KMS-11 (cell line): ENCODE measurements around the gene WBP1.

Experiments used
- H2AFZ ChIP-seq: fragments of 200-600 bp; sonication (generic); 2 replicates; pipeline ENCODE4 v1.6.1; 2016; ENCODE audit warnings: antibody characterized with exemption, mixed run types, low read depth
- H3K27ac ChIP-seq: fragments of 200-600 bp; sonication (generic); 2 replicates; pipeline ENCODE4 v1.6.1; 2016; ENCODE audit warnings: mild to moderate bottlenecking, mixed run types
- H3K27me3 ChIP-seq: fragments of 200-600 bp; sonication (generic); 2 replicates; pipeline ENCODE4 v1.6.1; 2017; ENCODE audit warnings: mild to moderate bottlenecking, low read depth, mixed run types, moderate library complexity; ENCODE audit not compliant: insufficient read depth
- H3K36me3 ChIP-seq: fragments of 200-600 bp; sonication (generic); 2 replicates; pipeline ENCODE4 v1.6.1; 2017; ENCODE audit warnings: mild to moderate bottlenecking, mixed run types; ENCODE audit not compliant: insufficient read depth
- H3K4me1 ChIP-seq: fragments of 200-600 bp; sonication (generic); 2 replicates; pipeline ENCODE4 v1.6.1; 2016; ENCODE audit warnings: mild to moderate bottlenecking, low read depth, mixed run types; ENCODE audit not compliant: poor library complexity, severe bottlenecking
- H3K4me2 ChIP-seq: fragments of 200-600 bp; sonication (generic); 2 replicates; pipeline ENCODE4 v1.7.0; 2016; ENCODE audit warnings: mild to moderate bottlenecking, mixed run types
- H3K4me3 ChIP-seq: fragments of 200-600 bp; sonication (generic); IDR thresholded peaks from 2 replicates; pipeline ENCODE4 v1.6.1; 2017; ENCODE audit warnings: low read depth, low read length, mixed read lengths; ENCODE audit not compliant: insufficient read depth
- H3K79me2 ChIP-seq: fragments of 200-600 bp; sonication (generic); 2 replicates; pipeline ENCODE4 v1.6.1; 2016; ENCODE audit warnings: low read depth, mixed run types; ENCODE audit not compliant: insufficient read depth
- H3K9ac ChIP-seq: fragments of 200-600 bp; sonication (generic); 2 replicates; pipeline ENCODE4 v1.6.1; 2016; ENCODE audit warnings: mild to moderate bottlenecking, mixed run types
- H4K20me1 ChIP-seq: fragments of 200-600 bp; sonication (generic); 2 replicates; pipeline ENCODE4 v1.6.1; 2016; ENCODE audit warnings: mild to moderate bottlenecking, mixed run types; ENCODE audit not compliant: insufficient read depth
- TF ChIP-seq, protein P1 (sequence below): fragments of 200-600 bp; sonication (generic); conservative IDR thresholded peaks from 2 replicates; pipeline ENCODE4 v1.6.1; 2017; ENCODE audit warnings: low read depth, mild to moderate bottlenecking, antibody characterized with exemption, low read length, moderate library complexity, mixed read lengths

WBP1 gene

DNA sequence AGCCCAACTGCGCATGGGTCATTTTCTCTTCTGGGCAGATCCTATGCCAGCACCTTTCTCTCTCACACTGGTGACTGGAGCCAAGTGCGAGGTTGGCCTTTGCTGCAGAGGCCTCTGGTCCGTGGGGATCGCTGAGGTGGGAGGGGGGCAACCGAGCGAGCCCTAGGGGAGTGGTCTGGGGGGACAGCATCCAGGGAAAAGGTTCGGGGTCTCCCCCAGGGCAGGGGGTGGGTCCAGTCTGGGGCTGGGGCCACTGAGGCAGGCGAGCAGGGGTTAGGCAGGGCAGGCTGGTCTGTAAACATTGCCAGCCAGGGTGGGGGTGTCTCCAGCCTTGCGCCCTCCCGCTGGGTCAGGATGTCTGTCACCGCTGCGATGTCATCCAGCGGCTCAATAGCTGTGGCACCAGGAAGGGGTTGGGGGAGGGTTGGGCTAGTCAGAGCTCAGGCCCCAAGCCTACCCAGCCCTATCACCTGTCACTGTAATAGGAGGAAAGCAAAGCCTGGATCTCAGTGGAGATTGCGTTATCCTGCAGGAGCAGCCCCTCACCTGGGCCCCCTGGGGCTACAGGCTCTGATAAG, 32.0 kb upstream of the WBP1 start:
- TF ChIP-seq, protein P1, sequence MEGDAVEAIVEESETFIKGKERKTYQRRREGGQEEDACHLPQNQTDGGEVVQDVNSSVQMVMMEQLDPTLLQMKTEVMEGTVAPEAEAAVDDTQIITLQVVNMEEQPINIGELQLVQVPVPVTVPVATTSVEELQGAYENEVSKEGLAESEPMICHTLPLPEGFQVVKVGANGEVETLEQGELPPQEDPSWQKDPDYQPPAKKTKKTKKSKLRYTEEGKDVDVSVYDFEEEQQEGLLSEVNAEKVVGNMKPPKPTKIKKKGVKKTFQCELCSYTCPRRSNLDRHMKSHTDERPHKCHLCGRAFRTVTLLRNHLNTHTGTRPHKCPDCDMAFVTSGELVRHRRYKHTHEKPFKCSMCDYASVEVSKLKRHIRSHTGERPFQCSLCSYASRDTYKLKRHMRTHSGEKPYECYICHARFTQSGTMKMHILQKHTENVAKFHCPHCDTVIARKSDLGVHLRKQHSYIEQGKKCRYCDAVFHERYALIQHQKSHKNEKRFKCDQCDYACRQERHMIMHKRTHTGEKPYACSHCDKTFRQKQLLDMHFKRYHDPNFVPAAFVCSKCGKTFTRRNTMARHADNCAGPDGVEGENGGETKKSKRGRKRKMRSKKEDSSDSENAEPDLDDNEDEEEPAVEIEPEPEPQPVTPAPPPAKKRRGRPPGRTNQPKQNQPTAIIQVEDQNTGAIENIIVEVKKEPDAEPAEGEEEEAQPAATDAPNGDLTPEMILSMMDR, result no peak
- Histone ChIP-seq H3K27me3 (no peaks in the 10 kb centered on the region), H3K4me1 (peaks cover 6% of the 10 kb centered on the region), H3K4me3 (no peak overlapping the region), H3K4me2 (no peak overlapping the region), H3K79me2 (no peaks in the 10 kb centered on the region), H3K9ac (no peak overlapping the region), H4K20me1 (no peaks in the 10 kb centered on the region), H2AFZ (no peak overlapping the region), H3K27ac (no peak overlapping the region), H3K36me3 (no peaks in the 10 kb centered on the region)

DNA sequence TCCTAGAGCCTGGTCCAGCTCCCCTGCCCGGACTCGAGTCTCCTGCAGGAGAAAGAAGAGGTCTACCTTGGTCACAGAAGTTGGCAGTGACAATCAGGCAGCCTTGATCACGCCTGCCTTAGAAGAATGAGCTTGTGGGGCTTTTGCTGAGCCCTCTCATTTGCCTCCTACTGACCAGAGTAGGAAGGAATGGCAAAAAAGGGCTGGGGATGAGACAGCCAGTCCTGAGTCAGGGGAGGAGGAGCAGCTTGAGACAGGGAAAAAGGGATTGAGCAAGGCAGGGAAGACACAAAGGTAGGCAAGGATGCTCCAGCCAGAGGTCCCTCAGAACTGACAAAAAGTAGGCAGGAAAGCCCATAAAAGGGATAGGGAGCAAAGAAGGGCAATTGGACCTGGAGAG, 30.7 kb upstream of the WBP1 start:
- TF ChIP-seq, protein P1, result no peak
- H3K27me3 ChIP-seq, result no peaks in the 10 kb centered on the region
- no peak overlapping the region for H3K9ac ChIP-seq
- no peak overlapping the region for H3K4me2 ChIP-seq
- H3K36me3 ChIP-seq, result no peaks in the 10 kb centered on the region
- H4K20me1 ChIP-seq, result no peaks in the 10 kb centered on the region
- no peak overlapping the region for H3K27ac ChIP-seq
- no peak overlapping the region for H3K4me3 ChIP-seq
- no peak overlapping the region for H2AFZ ChIP-seq
- H3K4me1 ChIP-seq, result no peaks in the 10 kb centered on the region
- no peaks in the 10 kb centered on the region for H3K79me2 ChIP-seq

DNA sequence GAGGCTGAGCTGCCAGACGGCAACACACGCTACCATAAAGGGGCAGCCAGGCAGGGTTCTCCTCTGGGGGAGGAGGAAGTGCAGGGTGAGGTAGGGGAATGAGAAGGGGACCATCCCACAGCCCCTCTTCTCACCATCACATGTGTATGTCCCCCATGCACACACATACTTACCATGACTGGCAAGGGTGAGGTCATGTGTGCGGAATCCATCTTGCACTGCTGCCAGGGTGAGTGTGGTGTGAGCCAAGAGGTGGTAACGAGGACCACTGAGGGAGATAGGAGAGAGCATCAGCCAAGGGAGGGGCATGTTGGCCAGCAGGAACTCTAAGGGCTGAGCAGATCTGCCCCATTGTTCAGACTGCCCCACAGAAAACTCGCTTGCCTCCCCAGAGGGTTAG, 29.6 kb upstream of the WBP1 start:
- TF ChIP-seq, protein P1, result no peak
- Histone ChIP-seq H3K79me2 (no peaks in the 10 kb centered on the region), H3K27me3 (no peaks in the 10 kb centered on the region), H3K4me2 (no peak overlapping the region), H3K36me3 (no peaks in the 10 kb centered on the region), H2AFZ (no peak overlapping the region), H3K9ac (no peak overlapping the region), H3K4me1 (no peaks in the 10 kb centered on the region), H3K4me3 (no peak overlapping the region), H3K27ac (no peak overlapping the region), H4K20me1 (no peaks in the 10 kb centered on the region)

DNA sequence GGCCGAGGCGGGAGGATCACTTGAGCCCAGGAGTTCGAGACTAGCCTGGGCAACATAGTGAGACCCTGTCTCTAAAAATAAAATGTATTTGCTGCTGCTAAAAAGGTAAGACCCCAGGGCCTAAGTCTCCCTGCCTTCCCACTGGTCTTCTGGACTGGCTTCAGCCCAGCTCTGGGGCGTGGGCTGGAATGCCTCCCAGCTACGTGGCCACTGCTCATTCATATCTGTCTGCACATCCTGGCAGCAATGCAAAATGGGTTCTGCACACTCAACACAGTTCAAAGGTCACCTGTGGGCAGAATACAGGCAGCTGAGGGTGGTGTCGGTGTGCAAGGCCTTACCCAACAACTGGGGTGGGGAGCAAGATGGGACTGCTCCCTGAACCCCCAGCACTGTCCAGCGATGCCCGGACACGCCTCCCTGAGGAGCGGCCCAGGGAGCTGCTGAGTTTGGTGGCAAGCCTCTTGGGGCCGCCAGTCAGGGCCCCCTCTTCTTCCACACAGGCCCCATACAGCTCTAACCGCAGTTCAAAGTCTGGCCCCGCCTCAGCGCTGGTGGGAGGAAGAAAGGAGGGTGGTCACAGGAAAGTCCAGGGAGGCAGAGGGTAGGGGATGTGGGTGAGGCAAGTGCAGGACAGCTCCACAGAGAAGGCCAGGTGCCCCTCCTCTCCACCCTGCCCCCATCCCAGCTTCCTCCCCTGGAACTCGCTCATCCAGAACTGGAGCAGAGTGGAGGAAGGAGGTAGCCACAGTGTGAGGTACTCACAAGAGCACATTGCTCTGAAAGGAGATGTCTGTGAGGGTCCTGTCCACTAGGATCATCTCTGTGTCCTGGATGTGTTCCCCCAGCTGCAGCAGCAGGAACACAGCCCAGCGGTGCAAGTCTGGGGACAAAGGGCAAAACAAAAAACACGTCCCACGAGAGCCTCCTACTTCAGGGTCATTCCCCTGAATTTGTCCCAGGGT, 28.5 kb upstream of the WBP1 start:
- no peak overlapping the region for H3K9ac ChIP-seq
- H3K79me2 ChIP-seq, result no peaks in the 10 kb centered on the region
- H3K27ac ChIP-seq, result no peak overlapping the region
- no peaks in the 10 kb centered on the region for H3K27me3 ChIP-seq
- H2AFZ ChIP-seq, result no peak overlapping the region
- H3K4me3 ChIP-seq, result no peak overlapping the region
- no peaks in the 10 kb centered on the region for H4K20me1 ChIP-seq
- H3K36me3 ChIP-seq, result no peaks in the 10 kb centered on the region
- no peak overlapping the region for H3K4me2 ChIP-seq
- TF ChIP-seq, protein P1, result no peak
- H3K4me1 ChIP-seq, result no peaks in the 10 kb centered on the region
